ENCODE results near the gene ELAVL1. TPM values are rescaled to one million over a fixed set of nuclear protein-coding genes. Genes with fewer than 3 reads are reported as not detected.

The ELAVL1 gene
- total and polyA plus RNA-seq, 2 donors (not counting 1 experiment from before 2014, with no cell fraction given): 21.8 to 63.5 TPM

DNA sequence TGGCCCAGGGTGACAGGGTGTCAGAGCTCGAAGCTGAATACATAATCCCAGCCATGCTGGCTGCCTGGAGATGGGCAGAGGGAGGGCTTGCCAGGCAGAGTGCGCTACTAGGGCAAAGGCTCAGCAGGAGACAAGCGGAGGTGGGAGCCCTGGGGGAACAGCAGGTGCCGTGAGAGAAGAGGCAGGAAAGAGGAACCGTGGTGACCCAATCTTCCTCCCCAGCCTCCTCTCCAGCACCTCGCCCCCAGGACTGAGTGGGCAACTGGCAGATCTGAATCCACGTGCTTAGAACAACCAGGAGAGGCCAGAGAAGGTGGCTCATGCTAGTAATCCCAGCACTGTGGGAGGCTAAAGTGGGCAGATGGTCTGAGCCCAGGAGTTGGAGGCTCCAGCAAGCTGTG lies 36.1 kb upstream of the ELAVL1 start:
- H3K4me1 Mint-ChIP-seq: no peaks in the 10 kb centered on the region
- H3K27me3 Mint-ChIP-seq: peaks cover 6% of the 10 kb centered on the region
- ChIA-PET CTCF (interaction anchor here (1.4 kb wide), 1 partner anchor 39 kb away, joined by 3 read pairs; no protein-coding TSS in a partner anchor), POLR2A (no interaction called here)
- Histone ChIP-seq H3K4me3 (ENCODE audit: control extremely low read depth in 1 of 5, extremely low read depth in 1 of 5, insufficient read depth in 1 of 5, low read depth in 2 of 5, low read length in 4 of 5) (no peak overlapping the region), H3K27ac (ENCODE audit: low read length in 2 of 2) (no peak overlapping the region), H2AFZ (ENCODE audit: insufficient read depth, low read depth, low read length, poor library complexity, severe bottlenecking) (no peak overlapping the region), H3K27me3 (replicated peaks in 1 of 4; ENCODE audit: control extremely low read depth in 1 of 4, control insufficient read depth in 3 of 4, insufficient read depth in 4 of 4, low read length in 3 of 4) (peaks cover 0 to 6% (median 0%) of the 10 kb centered on the region in 4 experiments), H3K79me2 (ENCODE audit: control insufficient read depth, insufficient read depth, low read length) (no peaks in the 10 kb centered on the region), H3K4me1 (ENCODE audit: control insufficient read depth in 2 of 2, insufficient read depth in 2 of 2, low read length in 2 of 2) (no peaks in the 10 kb centered on the region), H4K20me1 (ENCODE audit: control insufficient read depth, insufficient read depth, low read length, poor library complexity, severe bottlenecking) (no peaks in the 10 kb centered on the region), H3K36me3 (replicated peaks in 1 of 2; ENCODE audit: control extremely low read depth in 1 of 2, control insufficient read depth in 1 of 2, extremely low read depth in 1 of 2, insufficient read depth in 2 of 2, low read length in 1 of 2) (no peaks in the 10 kb centered on the region), H3K9me3 (ENCODE audit: control extremely low read depth in 1 of 3, control insufficient read depth in 2 of 3, insufficient read depth in 1 of 3, low read length in 2 of 3) (no peaks in the 10 kb centered on the region), H3K9ac (ENCODE audit: low read length) (no peak overlapping the region), H3K4me2 (replicated peaks; ENCODE audit: low read depth, low read length, poor library complexity, severe bottlenecking) (no peak overlapping the region)
- 62% methylated on average over 4 of the region's 7 CpGs for WGBS (ENCODE audit: insufficient coverage)
- ATAC-seq (ENCODE audit: low read depth) (no peak), DNase-seq (no peak)
- TF ChIP-seq, protein P1, sequence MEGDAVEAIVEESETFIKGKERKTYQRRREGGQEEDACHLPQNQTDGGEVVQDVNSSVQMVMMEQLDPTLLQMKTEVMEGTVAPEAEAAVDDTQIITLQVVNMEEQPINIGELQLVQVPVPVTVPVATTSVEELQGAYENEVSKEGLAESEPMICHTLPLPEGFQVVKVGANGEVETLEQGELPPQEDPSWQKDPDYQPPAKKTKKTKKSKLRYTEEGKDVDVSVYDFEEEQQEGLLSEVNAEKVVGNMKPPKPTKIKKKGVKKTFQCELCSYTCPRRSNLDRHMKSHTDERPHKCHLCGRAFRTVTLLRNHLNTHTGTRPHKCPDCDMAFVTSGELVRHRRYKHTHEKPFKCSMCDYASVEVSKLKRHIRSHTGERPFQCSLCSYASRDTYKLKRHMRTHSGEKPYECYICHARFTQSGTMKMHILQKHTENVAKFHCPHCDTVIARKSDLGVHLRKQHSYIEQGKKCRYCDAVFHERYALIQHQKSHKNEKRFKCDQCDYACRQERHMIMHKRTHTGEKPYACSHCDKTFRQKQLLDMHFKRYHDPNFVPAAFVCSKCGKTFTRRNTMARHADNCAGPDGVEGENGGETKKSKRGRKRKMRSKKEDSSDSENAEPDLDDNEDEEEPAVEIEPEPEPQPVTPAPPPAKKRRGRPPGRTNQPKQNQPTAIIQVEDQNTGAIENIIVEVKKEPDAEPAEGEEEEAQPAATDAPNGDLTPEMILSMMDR (IDR thresholded peaks at IDR 0.05): no peak
- no peak for TF ChIP-seq EZH2 (IDR thresholded peaks at IDR 0.05; ENCODE audit: borderline replicate concordance, insufficient read depth, low read depth, low read length, poor library complexity, severe bottlenecking)
- H3K27ac Mint-ChIP-seq: no peak overlapping the region
- no peaks in the 10 kb centered on the region for H3K9me3 Mint-ChIP-seq (ENCODE audit: insufficient read depth)
- intact Hi-C loops (cut with micrococcal nuclease): no loop called here
- H3K4me3 Mint-ChIP-seq: no peak overlapping the region

- DNase-seq (no peak), ATAC-seq (ENCODE audit: low read depth) (no peak)
- ChIA-PET CTCF (no interaction called here), POLR2A (no interaction called here)
- intact Hi-C loops (cut with micrococcal nuclease): no loop called here
- 100% methylated on average over 1 of the region's 3 CpGs for WGBS (ENCODE audit: insufficient coverage)
- no peaks in the 10 kb centered on the region for H3K79me2 ChIP-seq (ENCODE audit: control insufficient read depth, insufficient read depth, low read length)
- H3K4me3 ChIP-seq (ENCODE audit: control extremely low read depth in 1 of 5, extremely low read depth in 1 of 5, insufficient read depth in 1 of 5, low read depth in 2 of 5, low read length in 4 of 5): no peak overlapping the region
- no peaks in the 10 kb centered on the region for H4K20me1 ChIP-seq (ENCODE audit: control insufficient read depth, insufficient read depth, low read length, poor library complexity, severe bottlenecking)
- Mint-ChIP-seq H3K4me3 (no peak overlapping the region), H3K4me1 (no peaks in the 10 kb centered on the region), H3K27ac (no peak overlapping the region), H3K27me3 (peaks cover 6% of the 10 kb centered on the region), H3K9me3 (ENCODE audit: insufficient read depth) (no peaks in the 10 kb centered on the region)
- H3K4me2 ChIP-seq (replicated peaks; ENCODE audit: low read depth, low read length, poor library complexity, severe bottlenecking): no peak overlapping the region
- H3K4me1 ChIP-seq (ENCODE audit: control insufficient read depth in 2 of 2, insufficient read depth in 2 of 2, low read length in 2 of 2): no peaks in the 10 kb centered on the region
- TF ChIP-seq EZH2 (IDR thresholded peaks at IDR 0.05; ENCODE audit: borderline replicate concordance, insufficient read depth, low read depth, low read length, poor library complexity, severe bottlenecking): no peak
- TF ChIP-seq, protein P1 (IDR thresholded peaks at IDR 0.05): no peak
- H3K9me3 ChIP-seq (ENCODE audit: control extremely low read depth in 1 of 3, control insufficient read depth in 2 of 3, insufficient read depth in 1 of 3, low read length in 2 of 3): no peaks in the 10 kb centered on the region
- no peak overlapping the region for H3K27ac ChIP-seq (ENCODE audit: low read length in 2 of 2)
- H3K9ac ChIP-seq (ENCODE audit: low read length): no peak overlapping the region
- no peaks in the 10 kb centered on the region for H3K36me3 ChIP-seq (replicated peaks in 1 of 2; ENCODE audit: control extremely low read depth in 1 of 2, control insufficient read depth in 1 of 2, extremely low read depth in 1 of 2, insufficient read depth in 2 of 2, low read length in 1 of 2)
- peaks cover 0 to 8% (median under 1%) of the 10 kb centered on the region in 4 experiments for H3K27me3 ChIP-seq (replicated peaks in 1 of 4; ENCODE audit: control extremely low read depth in 1 of 4, control insufficient read depth in 3 of 4, insufficient read depth in 4 of 4, low read length in 3 of 4)
- no peak overlapping the region for H2AFZ ChIP-seq (ENCODE audit: insufficient read depth, low read depth, low read length, poor library complexity, severe bottlenecking)
Observed at GRCh38 chr19:8039231-8039630, 33.8 kb upstream of the ELAVL1 start.

Data from B cell (primary cell).